Glutamatergic neuron (in vitro differentiated cells): ENCODE data around the gene PRELID3B. TPM values are rescaled to one million over a fixed set of nuclear protein-coding genes. Genes with fewer than 3 reads are reported as not detected.

ENCODE experiments used
- DNase-seq: peaks from one replicate; pipeline ENCODE4 v3.0.0; 2022
- H3K27ac Mint-ChIP-seq: one replicate; pipeline ENCODE4 v1.8.0; 2020; ENCODE audit warnings: mild to moderate bottlenecking, mixed read lengths, inconsistent platforms; ENCODE audit not compliant: unreplicated experiment
- H3K27me3 Mint-ChIP-seq: one replicate; pipeline ENCODE4 v1.8.0; 2020; ENCODE audit warnings: mild to moderate bottlenecking, moderate library complexity, mixed read lengths, inconsistent platforms; ENCODE audit not compliant: unreplicated experiment
- H3K36me3 Mint-ChIP-seq: one replicate; pipeline ENCODE4 v1.8.0; 2020; ENCODE audit warnings: mild to moderate bottlenecking, mixed read lengths, inconsistent platforms; ENCODE audit not compliant: unreplicated experiment
- H3K4me1 Mint-ChIP-seq: one replicate; pipeline ENCODE4 v1.8.0; 2020; ENCODE audit warnings: mild to moderate bottlenecking, low read depth, mixed read lengths, inconsistent platforms; ENCODE audit not compliant: unreplicated experiment
- H3K4me3 Mint-ChIP-seq: one replicate; pipeline ENCODE4 v1.8.0; 2020; ENCODE audit warnings: mild to moderate bottlenecking, mixed read lengths, inconsistent platforms; ENCODE audit not compliant: unreplicated experiment
- H3K9me3 Mint-ChIP-seq: one replicate; pipeline ENCODE4 v1.8.0; 2020; ENCODE audit warnings: mild to moderate bottlenecking, moderate library complexity, mixed read lengths, inconsistent platforms; ENCODE audit not compliant: unreplicated experiment
- CTCF ChIP-seq: fragments of 200-600 bp; sonication (generic); IDR thresholded peaks from one replicate; pipeline ENCODE4 v1.5.0; 2021; ENCODE audit not compliant: partially characterized antibody, unreplicated experiment
- total RNA-seq: library from RNA; stranded (reverse); fragmentation: NEBNext Ultra II Directional; extraction: Animal tissue kit (Norgen Biotek cat#: 25700); gene quantifications from one replicate; pipeline ENCODE4 v1.2.1, GENCODE V29; 2021; ENCODE audit not compliant: unreplicated experiment

The PRELID3B gene
- total RNA-seq, 1 donor from 2014 or later, result 65.5 TPM

GRCh38 chr20:58995461-58996225 is 46.9 kb downstream of the PRELID3B start:
- peak overlapping the region; percentile 43 for H3K27ac Mint-ChIP-seq
- DNase-seq, result no peak
- no peaks in the 10 kb centered on the region for H3K9me3 Mint-ChIP-seq
- H3K36me3 Mint-ChIP-seq, result no peaks in the 10 kb centered on the region
- peaks cover 2% of the 10 kb centered on the region for H3K27me3 Mint-ChIP-seq
- no peak for TF ChIP-seq CTCF
- peaks cover 4% of the 10 kb centered on the region for H3K4me1 Mint-ChIP-seq
- H3K4me3 Mint-ChIP-seq, result no peak overlapping the region

- no peak for TF ChIP-seq CTCF
- peaks cover 4% of the 10 kb centered on the region for H3K4me1 Mint-ChIP-seq
- no peak for DNase-seq
- H3K4me3 Mint-ChIP-seq, result no peak overlapping the region
- peaks cover 2% of the 10 kb centered on the region for H3K27me3 Mint-ChIP-seq
- H3K9me3 Mint-ChIP-seq, result no peaks in the 10 kb centered on the region
- H3K36me3 Mint-ChIP-seq, result no peaks in the 10 kb centered on the region
- no peak overlapping the region for H3K27ac Mint-ChIP-seq
Measured at GRCh38 chr20:58994390-58995159, 48.0 kb downstream of the PRELID3B start.

GRCh38 chr20:58993332-58994248 is 49.0 kb downstream of the PRELID3B start:
- Mint-ChIP-seq H3K27ac (no peak overlapping the region), H3K9me3 (peaks cover 1% of the 10 kb centered on the region), H3K4me1 (peaks cover 4% of the 10 kb centered on the region), H3K36me3 (no peaks in the 10 kb centered on the region), H3K27me3 (peaks cover 4% of the 10 kb centered on the region), H3K4me3 (no peak overlapping the region)
- no peak for DNase-seq
- no peak for TF ChIP-seq CTCF

- H3K27ac Mint-ChIP-seq, result no peak overlapping the region
- no peaks in the 10 kb centered on the region for H3K36me3 Mint-ChIP-seq
- H3K4me1 Mint-ChIP-seq, result peaks cover 4% of the 10 kb centered on the region
- H3K27me3 Mint-ChIP-seq, result peaks cover 4% of the 10 kb centered on the region
- peaks cover 1% of the 10 kb centered on the region for H3K9me3 Mint-ChIP-seq
- TF ChIP-seq CTCF, result no peak
- no peak for DNase-seq
- H3K4me3 Mint-ChIP-seq, result no peak overlapping the region
Measured at GRCh38 chr20:58992911-58993310, 49.7 kb downstream of the PRELID3B start.
